Measurements from ENCODE around the gene DYNLT2B.

DNA sequence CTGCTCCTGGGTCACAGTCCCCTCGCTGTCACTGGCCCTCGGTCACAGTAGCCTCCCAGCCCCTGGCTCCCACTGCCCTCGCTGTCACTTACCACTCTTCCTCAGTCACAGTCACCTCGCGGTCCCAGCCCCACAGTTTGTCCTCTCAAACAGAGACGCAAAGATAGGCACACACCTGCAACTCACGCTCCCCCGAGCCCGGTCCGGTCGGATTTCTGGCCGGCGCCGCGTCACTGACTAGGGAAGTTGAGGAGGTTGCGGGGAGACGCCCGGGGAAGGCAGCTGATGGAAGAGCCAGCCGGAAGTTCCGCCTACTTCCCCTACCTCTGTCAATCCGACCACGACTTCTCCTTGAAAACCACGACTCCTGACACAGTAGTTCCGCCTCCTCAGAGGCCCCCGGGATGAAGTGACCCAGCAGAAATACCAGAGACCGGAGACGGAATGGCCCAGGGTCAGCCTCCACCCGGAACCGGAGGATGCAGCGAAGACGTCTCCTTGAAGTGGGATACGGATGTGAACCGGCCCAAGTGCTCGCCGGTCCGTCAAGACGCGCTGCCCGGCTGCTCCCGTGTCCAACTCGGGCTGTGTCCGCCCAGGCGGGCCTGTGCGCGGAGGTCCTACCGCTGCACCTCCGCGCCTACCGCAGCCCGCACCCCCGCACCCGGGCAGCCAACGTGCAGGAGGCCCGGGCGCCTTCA is 30.4 kb downstream of the DYNLT2B start, which contains the start of gene PCYT1A:
- TF ChIP-seq, protein P1, sequence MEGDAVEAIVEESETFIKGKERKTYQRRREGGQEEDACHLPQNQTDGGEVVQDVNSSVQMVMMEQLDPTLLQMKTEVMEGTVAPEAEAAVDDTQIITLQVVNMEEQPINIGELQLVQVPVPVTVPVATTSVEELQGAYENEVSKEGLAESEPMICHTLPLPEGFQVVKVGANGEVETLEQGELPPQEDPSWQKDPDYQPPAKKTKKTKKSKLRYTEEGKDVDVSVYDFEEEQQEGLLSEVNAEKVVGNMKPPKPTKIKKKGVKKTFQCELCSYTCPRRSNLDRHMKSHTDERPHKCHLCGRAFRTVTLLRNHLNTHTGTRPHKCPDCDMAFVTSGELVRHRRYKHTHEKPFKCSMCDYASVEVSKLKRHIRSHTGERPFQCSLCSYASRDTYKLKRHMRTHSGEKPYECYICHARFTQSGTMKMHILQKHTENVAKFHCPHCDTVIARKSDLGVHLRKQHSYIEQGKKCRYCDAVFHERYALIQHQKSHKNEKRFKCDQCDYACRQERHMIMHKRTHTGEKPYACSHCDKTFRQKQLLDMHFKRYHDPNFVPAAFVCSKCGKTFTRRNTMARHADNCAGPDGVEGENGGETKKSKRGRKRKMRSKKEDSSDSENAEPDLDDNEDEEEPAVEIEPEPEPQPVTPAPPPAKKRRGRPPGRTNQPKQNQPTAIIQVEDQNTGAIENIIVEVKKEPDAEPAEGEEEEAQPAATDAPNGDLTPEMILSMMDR (IDR thresholded peaks at IDR 0.05; ENCODE audit: low read depth, low read length, missing input control), result no peak
- TF ChIP-seq HNF4A (conservative IDR thresholded peaks at IDR 0.05) (peak in 1 of 2 donors; percentile 11), JUND (IDR thresholded peaks at IDR 0.05) (peak; percentile 38 to 76)

Measured in liver (tissue), 3 donors.